Neural progenitor cell (in vitro differentiated cells): ENCODE data around the gene TOB2. TPM values are rescaled to one million over a fixed set of nuclear protein-coding genes. Genes with fewer than 3 reads are reported as not detected.

Experiments used
- DNase-seq: peaks from one replicate; pipeline ENCODE4 v3.0.0-alpha.2; 2016; ENCODE audit warnings: low spot score
- H2AFZ ChIP-seq: fragments of 200-600 bp; sonication (generic); replicated peaks from 2 replicates; pipeline ENCODE4 v1.6.1; 2016; ENCODE audit warnings: antibody characterized with exemption
- H3F3A ChIP-seq: fragments of 200-600 bp; sonication (generic); 2 replicates; pipeline ENCODE4 v1.6.1; 2016; ENCODE audit warnings: antibody characterized with exemption, low read depth
- H3K27ac ChIP-seq: fragments of 200-600 bp; sonication (generic); 2 replicates; pipeline ENCODE4 v1.5.1; 2016; ENCODE audit warnings: mild to moderate bottlenecking
- H3K27me3 ChIP-seq: fragments of 200-600 bp; sonication (generic); 2 replicates; pipeline ENCODE4 v1.6.1; 2016; ENCODE audit warnings: mild to moderate bottlenecking, moderate library complexity
- H3K36me3 ChIP-seq: fragments of 200-600 bp; sonication (generic); 2 replicates; pipeline ENCODE4 v1.5.1; 2016
- H3K4me1 ChIP-seq: fragments of 200-600 bp; sonication (generic); 2 replicates; pipeline ENCODE4 v1.6.1; 2016; ENCODE audit warnings: mixed run types
- H3K4me2 ChIP-seq: fragments of 200-600 bp; sonication (generic); 2 replicates; pipeline ENCODE4 v1.6.1; 2016
- H3K4me3 ChIP-seq: fragments of 200-600 bp; sonication (generic); 2 replicates; pipeline ENCODE4 v1.5.1; 2016
- H3K79me2 ChIP-seq: fragments of 200-600 bp; sonication (generic); 2 replicates; pipeline ENCODE4 v1.6.1; 2016; ENCODE audit warnings: low read depth
- H3K9ac ChIP-seq: fragments of 200-600 bp; sonication (generic); 2 replicates; pipeline ENCODE4 v1.6.1; 2016
- H3K9me3 ChIP-seq: fragments of 200-600 bp; sonication (generic); 2 replicates; pipeline ENCODE4 v1.5.1; 2016; ENCODE audit warnings: low read depth
- H4K20me1 ChIP-seq: fragments of 200-600 bp; sonication (generic); 2 replicates; pipeline ENCODE4 v1.6.1; 2016; ENCODE audit warnings: low read depth
- H3K27ac Mint-ChIP-seq: 3 replicates; pipeline ENCODE4 v1.8.0; 2021; ENCODE audit warnings: mixed read lengths
- H3K27me3 Mint-ChIP-seq: 2 replicates; pipeline ENCODE4 v1.8.0; 2022; ENCODE audit warnings: low read depth, mild to moderate bottlenecking, inconsistent platforms, moderate library complexity, mixed read lengths; ENCODE audit not compliant: insufficient read depth
- H3K36me3 Mint-ChIP-seq: 3 replicates; pipeline ENCODE4 v1.8.0; 2021; ENCODE audit warnings: mixed read lengths
- H3K4me1 Mint-ChIP-seq: 3 replicates; pipeline ENCODE4 v1.8.0; 2021; ENCODE audit warnings: mixed read lengths
- H3K4me3 Mint-ChIP-seq: 3 replicates; pipeline ENCODE4 v1.8.0; 2021; ENCODE audit warnings: mild to moderate bottlenecking, moderate library complexity, mixed read lengths
- H3K9me3 Mint-ChIP-seq: 3 replicates; pipeline ENCODE4 v1.8.0; 2020; ENCODE audit warnings: mixed read lengths
- CTCF ChIP-seq: fragments of 200-600 bp; sonication (generic); IDR thresholded peaks from 2 replicates; pipeline ENCODE4 v1.5.1; 2017; ENCODE audit warnings: antibody characterized with exemption, mild to moderate bottlenecking
- EZH2 ChIP-seq: fragments of 200-600 bp; sonication (generic); IDR thresholded peaks from 2 replicates; pipeline ENCODE4 v1.6.1; 2017; ENCODE audit warnings: antibody characterized with exemption, mild to moderate bottlenecking, moderate library complexity
- EZH2phosphoT487 ChIP-seq: fragments of 200-600 bp; sonication (generic); IDR thresholded peaks from 2 replicates; pipeline ENCODE4 v1.6.1; 2017; ENCODE audit warnings: antibody characterized with exemption
- total RNA-seq: library from RNA; depleted of rRNA; stranded (reverse); fragments of >200 nt; gene quantifications from 2 replicates; pipeline ENCODE4 v1.2.3, GENCODE V29; 2015; ENCODE audit warnings: low replicate concordance

TOB2 gene
- total RNA-seq, 1 donor from 2014 or later, result 23.4 TPM

GRCh38 chr22:41447435-41448188 is 1.0 kb upstream of the TOB2 start:
- Mint-ChIP-seq H3K27me3 (peaks cover 10% of the 10 kb centered on the region), H3K4me3 (peak overlapping the region; percentile 100), H3K27ac (peak overlapping the region; percentile 99), H3K4me1 (peaks cover 27% of the 10 kb centered on the region), H3K9me3 (no peaks in the 10 kb centered on the region), H3K36me3 (peaks cover 6% of the 10 kb centered on the region)
- H3K9ac ChIP-seq, result peak overlapping the region; percentile 67
- H3K4me1 ChIP-seq, result peaks cover 3% of the 10 kb centered on the region
- DNase-seq, result peak; percentile 90
- no peak overlapping the region for H2AFZ ChIP-seq
- TF ChIP-seq EZH2 (no peak), CTCF (no peak), EZH2phosphoT487 (no peak)
- no peaks in the 10 kb centered on the region for H3K9me3 ChIP-seq
- peak overlapping the region; percentile 96 for H3K4me3 ChIP-seq
- H4K20me1 ChIP-seq, result peaks cover 31% of the 10 kb centered on the region
- no peaks in the 10 kb centered on the region for H3K27me3 ChIP-seq
- peaks cover 60% of the 10 kb centered on the region for H3K79me2 ChIP-seq
- H3K4me2 ChIP-seq, result peak overlapping the region; percentile 81
- no peaks in the 10 kb centered on the region for H3K36me3 ChIP-seq
- H3F3A ChIP-seq, result peaks cover 41% of the 10 kb centered on the region
- H3K27ac ChIP-seq, result peak overlapping the region; percentile 96

- DNase-seq, result peak; percentile 59
- peaks cover 10% of the 10 kb centered on the region for H3K27me3 Mint-ChIP-seq
- no peaks in the 10 kb centered on the region for H3K9me3 Mint-ChIP-seq
Measured at GRCh38 chr22:41446057-41446501, 522 bp downstream of the TOB2 start.

GRCh38 chr22:41445129-41446056 is 1.2 kb downstream of the TOB2 start:
- Histone ChIP-seq H2AFZ (no peak overlapping the region), H4K20me1 (peaks cover 53% of the 10 kb centered on the region), H3K4me1 (peaks cover 3% of the 10 kb centered on the region), H3K9ac (peak overlapping the region; percentile 91), H3K27me3 (no peaks in the 10 kb centered on the region), H3K27ac (peak overlapping the region; percentile 82), H3K4me3 (peak overlapping the region; percentile 96), H3F3A (peaks cover 48% of the 10 kb centered on the region), H3K36me3 (no peaks in the 10 kb centered on the region), H3K79me2 (peaks cover 83% of the 10 kb centered on the region), H3K4me2 (peak overlapping the region; percentile 81), H3K9me3 (no peaks in the 10 kb centered on the region)
- H3K4me3 Mint-ChIP-seq, result peak overlapping the region; percentile 100
- TF ChIP-seq CTCF (no peak), EZH2 (no peak), EZH2phosphoT487 (no peak)
- H3K4me1 Mint-ChIP-seq, result peaks cover 28% of the 10 kb centered on the region
- peaks cover 10% of the 10 kb centered on the region for H3K36me3 Mint-ChIP-seq
- peaks cover 12% of the 10 kb centered on the region for H3K27me3 Mint-ChIP-seq
- peak; percentile 92 for DNase-seq
- peak overlapping the region; percentile 97 for H3K27ac Mint-ChIP-seq
- no peaks in the 10 kb centered on the region for H3K9me3 Mint-ChIP-seq

More at GRCh38 chr22:41446057-41446501, 522 bp downstream of the TOB2 start:
- Histone ChIP-seq H2AFZ (no peak overlapping the region), H3K27me3 (no peaks in the 10 kb centered on the region), H3K9ac (peak overlapping the region; percentile 91), H3K4me2 (peak overlapping the region; percentile 81), H3F3A (peaks cover 48% of the 10 kb centered on the region), H3K79me2 (peaks cover 76% of the 10 kb centered on the region), H4K20me1 (peaks cover 46% of the 10 kb centered on the region), H3K36me3 (no peaks in the 10 kb centered on the region), H3K27ac (peak overlapping the region; percentile 96), H3K9me3 (no peaks in the 10 kb centered on the region), H3K4me1 (peaks cover 3% of the 10 kb centered on the region), H3K4me3 (peak overlapping the region; percentile 96)
- Mint-ChIP-seq H3K36me3 (peaks cover 10% of the 10 kb centered on the region), H3K4me3 (peak overlapping the region; percentile 100), H3K27ac (peak overlapping the region; percentile 97), H3K4me1 (peaks cover 28% of the 10 kb centered on the region)
- TF ChIP-seq EZH2phosphoT487 (no peak), CTCF (no peak), EZH2 (no peak)
